GM23338 (cell line): ENCODE data around the gene DSCAML1.

Experiments
- CTCF ChIP-seq, 2 experiments: fragments of 200-600 bp in 1 of 2; sonication (generic) in 1 of 2; conservative IDR thresholded peaks; 2 replicates each; pipeline versions ENCODE4 v1.5.1 to v1.6.1; 2016 to 2017; ENCODE audit warnings: antibody characterized with exemption in 2 of 2, low read depth in 2 of 2, mild to moderate bottlenecking in 2 of 2, moderate library complexity in 1 of 2
- EZH2 ChIP-seq: fragments of 200-600 bp; sonication (generic); IDR thresholded peaks from one replicate; pipeline ENCODE4 v1.8.0; 2017; ENCODE audit warnings: antibody characterized with exemption, mild to moderate bottlenecking, low read depth; ENCODE audit not compliant: unreplicated experiment
- JUNB ChIP-seq: IDR thresholded peaks from one replicate; pipeline ENCODE4 v1.6.1; 2016; ENCODE audit warnings: antibody characterized with exemption; ENCODE audit not compliant: unreplicated experiment
- NANOG ChIP-seq: IDR thresholded peaks from 2 replicates; pipeline ENCODE4 v1.6.1; 2016; ENCODE audit warnings: antibody characterized with exemption, borderline replicate concordance
- POLR2AphosphoS5 ChIP-seq: IDR thresholded peaks from 2 replicates; pipeline ENCODE4 v1.6.1; 2016; ENCODE audit warnings: antibody characterized with exemption, low read depth
- REST ChIP-seq: IDR thresholded peaks from one replicate; pipeline ENCODE4 v1.6.1; 2018; ENCODE audit warnings: antibody characterized with exemption; ENCODE audit not compliant: unreplicated experiment
- ZNF331 ChIP-seq: fragments of 250-450 bp; sonication (Bioruptor Pico); IDR thresholded peaks from 2 replicates; pipeline ENCODE4 v1.5.0; 2020; ENCODE audit warnings: low read depth, mild to moderate bottlenecking, moderate library complexity
- ZNF462 ChIP-seq: fragments of 250-450 bp; sonication (Bioruptor Pico); IDR thresholded peaks from 2 replicates; pipeline ENCODE4 v1.5.0; 2020; ENCODE audit warnings: mild to moderate bottlenecking, moderate library complexity

- TF ChIP-seq POLR2AphosphoS5: no peak
- no peak for TF ChIP-seq CTCF (conservative IDR thresholded peaks at IDR 0.05; ENCODE audit: low read depth in 2 of 2)
- no peak for TF ChIP-seq REST
- no peak for TF ChIP-seq JUNB
- TF ChIP-seq EZH2: no peak
- no peak for TF ChIP-seq NANOG
- no peak for TF ChIP-seq ZNF462 (CRISPR knock-in tag)
- no peak for TF ChIP-seq ZNF331
These were observed 27.0 kb upstream of the DSCAML1 start for GRCh38 chr11:117823946-117824420.
